GM18499 (cell line): ENCODE results near the gene HDAC9.

ENCODE experiments used
- ATAC-seq: cut with Tn5 transposase; IDR thresholded peaks from one replicate; pipeline ENCODE4 v1.9.1; 2021; ENCODE audit warnings: moderate number of reproducible peaks; ENCODE audit not compliant: insufficient read depth, unreplicated experiment

The HDAC9 gene

DNA sequence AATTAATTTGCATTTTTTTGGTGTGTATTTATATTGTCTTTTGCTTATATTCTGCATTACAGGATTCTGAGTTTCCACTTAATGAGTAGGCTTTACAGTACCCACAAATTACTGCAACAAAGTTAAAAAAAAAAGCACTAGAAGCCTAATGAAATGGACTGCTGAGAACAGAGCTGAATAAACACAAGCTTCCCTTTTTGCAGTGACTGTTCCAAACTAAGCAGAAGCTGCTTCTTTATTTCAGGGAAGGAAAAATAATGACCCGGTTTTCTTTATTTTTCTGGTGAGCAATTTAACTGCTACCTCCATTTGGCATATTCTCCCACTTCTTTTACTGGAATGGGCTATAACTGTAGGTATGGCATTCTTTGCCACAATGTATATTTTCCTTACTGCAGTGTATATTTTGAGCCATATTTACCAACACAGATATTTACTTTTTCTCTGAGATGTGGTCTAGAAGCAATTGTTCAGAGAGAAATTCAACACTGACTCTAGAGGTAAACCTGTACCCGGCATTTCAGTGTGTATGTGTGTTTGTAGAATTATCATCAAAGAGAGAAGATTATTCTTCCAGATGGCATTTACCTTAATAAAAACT lies 56.9 kb downstream of the HDAC9 start:
- no peak for ATAC-seq

- peak; percentile 50 for ATAC-seq
Measured at GRCh38 chr7:18552943-18553604, 57.5 kb downstream of the HDAC9 start.

GRCh38 chr7:18553605-18554003 lies 58.1 kb downstream of the HDAC9 start:
- no peak for ATAC-seq

DNA sequence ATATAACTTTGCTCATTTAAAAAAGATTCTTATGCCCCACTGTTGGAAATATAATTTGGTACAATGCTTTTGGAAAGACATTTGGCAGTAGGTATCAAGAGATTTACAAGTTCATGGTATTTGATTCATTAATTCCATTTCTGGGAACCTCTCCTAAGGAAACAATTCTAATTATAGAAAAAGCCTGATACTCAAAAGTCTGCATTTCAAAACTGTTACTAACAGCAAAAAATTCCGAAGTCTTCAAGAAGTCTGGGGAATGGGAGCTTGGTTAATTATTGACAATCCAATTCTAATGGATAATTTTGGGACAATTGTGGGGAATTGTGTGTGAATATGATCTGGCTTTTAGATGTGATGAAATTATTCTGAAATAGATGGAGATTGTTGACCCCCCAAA lies 59.6 kb downstream of the HDAC9 start:
- ATAC-seq = no peak

DNA sequence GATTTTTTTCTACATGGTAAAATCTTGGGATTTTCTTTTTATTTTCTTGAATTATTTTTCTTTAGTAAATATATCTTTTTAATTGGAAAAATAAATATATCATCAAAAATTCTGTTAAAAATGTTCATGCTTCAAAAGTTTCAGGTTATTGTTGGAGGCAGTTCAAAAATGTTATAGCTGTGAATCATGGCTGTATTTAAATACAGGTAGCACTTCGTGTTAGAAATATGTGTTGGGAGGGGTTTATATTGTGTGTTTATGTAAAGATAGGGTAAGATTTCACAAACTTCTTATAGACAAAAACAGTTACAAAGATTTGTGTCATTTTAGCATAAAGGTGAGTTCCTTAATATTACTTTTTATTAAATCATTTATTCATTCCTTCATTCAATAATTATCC lies 60.4 kb downstream of the HDAC9 start:
- no peak for ATAC-seq

GRCh38 chr7:18558503-18558902 lies 63.0 kb downstream of the HDAC9 start:
- ATAC-seq = no peak

GRCh38 chr7:18558910-18559309 lies 63.4 kb downstream of the HDAC9 start:
- no peak for ATAC-seq

DNA sequence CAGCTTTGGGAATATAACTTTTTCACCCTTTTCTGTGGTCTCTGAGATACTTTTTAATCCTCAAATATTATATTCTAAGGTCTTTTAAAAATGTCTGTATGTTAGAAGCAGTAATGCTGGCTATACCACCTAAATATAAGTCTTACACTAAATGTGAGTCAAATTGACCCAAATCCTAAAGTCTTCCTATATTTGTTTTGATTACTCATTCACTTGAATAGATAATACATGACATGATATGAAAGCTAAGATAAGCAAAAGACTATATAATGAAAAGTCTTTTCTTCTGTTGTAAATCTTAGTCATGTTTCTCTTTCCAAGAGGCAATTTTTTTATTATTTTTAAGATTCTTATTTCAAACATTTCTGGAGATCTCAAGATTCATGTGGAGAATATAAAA lies 64.2 kb downstream of the HDAC9 start:
- no peak for ATAC-seq

DNA sequence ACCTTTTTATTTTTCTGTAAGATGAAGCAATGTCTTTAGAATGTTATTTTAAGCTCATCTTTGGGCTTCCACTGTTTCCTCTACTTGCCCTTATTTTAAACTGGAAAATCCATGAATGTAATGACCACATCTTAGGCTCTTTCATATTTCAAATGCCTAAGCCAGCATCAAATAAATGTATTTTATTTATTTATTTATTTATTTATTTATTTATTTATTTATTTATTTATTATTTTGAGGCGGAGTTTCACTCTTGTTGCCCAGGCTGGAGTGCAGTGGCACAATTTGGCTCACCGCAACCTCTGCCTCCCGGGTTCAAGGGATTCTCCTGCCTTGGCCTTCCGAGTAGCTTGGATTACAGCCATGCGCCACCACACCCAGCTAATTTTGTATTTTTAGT lies 69.2 kb downstream of the HDAC9 start:
- no peak for ATAC-seq

DNA sequence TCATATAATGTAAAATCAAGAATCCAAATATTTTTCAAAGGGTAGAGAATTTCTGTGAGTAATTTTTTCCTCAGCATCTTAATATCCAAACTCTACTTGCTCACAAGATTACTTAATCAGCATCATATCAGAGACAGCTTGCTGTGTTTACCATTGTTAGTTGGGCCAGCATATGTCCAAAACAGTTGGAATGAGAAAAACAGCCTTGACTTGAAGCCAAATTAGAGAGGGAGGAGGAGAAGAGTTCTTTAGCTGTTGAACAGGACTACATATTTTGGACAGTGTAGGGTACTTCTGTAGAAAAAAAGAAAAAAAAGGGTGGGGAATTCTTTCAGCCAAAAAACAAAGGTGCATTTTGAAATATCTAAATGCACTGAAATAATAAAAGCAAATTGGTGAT lies 69.8 kb downstream of the HDAC9 start:
- ATAC-seq = no peak

GRCh38 chr7:18566205-18566604 lies 70.7 kb downstream of the HDAC9 start:
- ATAC-seq = no peak

GRCh38 chr7:18566829-18567228 lies 71.3 kb downstream of the HDAC9 start:
- ATAC-seq = peak; percentile 97

DNA sequence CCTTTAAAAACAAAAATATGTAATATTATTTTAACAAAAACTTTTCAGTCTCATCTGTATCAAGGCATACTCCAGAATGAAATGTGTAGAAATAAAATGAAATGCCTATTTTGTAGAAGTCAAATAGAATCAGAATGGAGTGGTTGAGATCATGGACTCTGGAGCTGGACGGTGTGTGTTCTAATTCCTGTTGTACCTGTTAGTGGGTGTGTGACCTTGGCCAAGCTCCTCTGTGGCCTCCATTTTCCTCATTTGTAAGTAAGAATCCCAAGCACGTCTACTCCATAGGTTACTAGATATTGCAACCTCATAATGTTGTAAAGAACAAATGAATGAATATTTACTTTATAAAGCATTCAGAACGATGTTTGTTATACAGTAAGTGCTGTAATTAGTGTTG lies 74.9 kb downstream of the HDAC9 start:
- ATAC-seq = no peak

DNA sequence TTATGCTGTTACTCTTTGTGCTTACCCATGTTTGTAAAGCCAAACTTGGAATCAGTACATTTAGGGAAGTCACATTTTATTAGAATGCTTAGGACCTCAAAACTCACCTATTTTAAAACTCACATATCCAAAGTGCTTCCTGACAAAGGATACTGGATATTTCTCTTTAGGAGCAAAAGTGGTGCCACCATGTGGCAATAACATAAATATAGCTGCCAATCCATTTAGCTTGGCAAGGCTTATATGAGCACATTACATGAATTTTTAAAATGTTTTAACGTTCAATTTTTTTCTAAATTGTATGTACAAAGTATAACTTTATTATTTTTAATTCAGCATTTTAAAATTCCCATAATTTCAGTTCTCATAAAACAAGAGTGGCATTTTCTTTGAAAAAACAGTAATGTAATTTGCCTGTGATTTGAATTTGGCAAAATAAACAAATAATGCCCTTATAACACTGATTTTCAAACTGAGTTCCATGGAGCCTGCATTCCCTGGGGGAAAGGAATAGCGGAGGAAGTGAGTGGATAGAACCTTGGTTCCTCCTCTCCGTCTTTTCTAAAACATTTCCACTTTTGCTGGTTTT lies 75.4 kb downstream of the HDAC9 start:
- ATAC-seq = no peak

DNA sequence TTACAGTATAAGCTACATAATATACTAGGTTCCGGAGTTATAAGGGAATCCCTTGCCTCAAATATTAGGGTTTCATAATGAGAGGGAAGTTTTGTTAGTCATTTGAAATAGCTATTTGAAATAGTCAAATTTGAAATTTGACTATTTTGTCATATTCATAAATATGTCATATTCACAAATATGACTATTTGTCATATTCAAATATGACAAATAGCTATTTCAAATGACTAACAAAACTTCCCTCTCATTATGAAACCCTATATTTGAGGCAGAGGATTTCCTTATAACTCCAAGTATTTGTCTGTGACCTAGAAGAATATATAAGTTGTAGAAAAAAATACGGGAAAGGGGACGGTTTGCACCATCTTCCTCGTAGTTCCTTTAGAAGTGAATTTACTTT lies 76.6 kb downstream of the HDAC9 start:
- ATAC-seq = no peak

- ATAC-seq = no peak
Measured at GRCh38 chr7:18572885-18573284, 77.3 kb downstream of the HDAC9 start.

GRCh38 chr7:18573410-18574234 lies 78.1 kb downstream of the HDAC9 start:
- no peak for ATAC-seq

- no peak for ATAC-seq
Measured at GRCh38 chr7:18574235-18574540, 78.6 kb downstream of the HDAC9 start.

- no peak for ATAC-seq
Measured at GRCh38 chr7:18574676-18575075, 79.1 kb downstream of the HDAC9 start.

GRCh38 chr7:18575622-18576572 lies 80.3 kb downstream of the HDAC9 start:
- no peak for ATAC-seq
